ENCODE measurements around the gene ATG10.
"Not testable (repeated sequence)": the region's sequence is repeated elsewhere in the genome, so short reads cannot be mapped to it uniquely, and the experiment has no call there.

Gene ATG10

GRCh38 chr5:81971111-81971711 lies 612 bp upstream of the ATG10 start:
- no peak for DNase-seq
- no peaks in the 10 kb centered on the region for H3K27me3 ChIP-seq
- H3K36me3 ChIP-seq: no peaks in the 10 kb centered on the region
- TF ChIP-seq, protein P1, sequence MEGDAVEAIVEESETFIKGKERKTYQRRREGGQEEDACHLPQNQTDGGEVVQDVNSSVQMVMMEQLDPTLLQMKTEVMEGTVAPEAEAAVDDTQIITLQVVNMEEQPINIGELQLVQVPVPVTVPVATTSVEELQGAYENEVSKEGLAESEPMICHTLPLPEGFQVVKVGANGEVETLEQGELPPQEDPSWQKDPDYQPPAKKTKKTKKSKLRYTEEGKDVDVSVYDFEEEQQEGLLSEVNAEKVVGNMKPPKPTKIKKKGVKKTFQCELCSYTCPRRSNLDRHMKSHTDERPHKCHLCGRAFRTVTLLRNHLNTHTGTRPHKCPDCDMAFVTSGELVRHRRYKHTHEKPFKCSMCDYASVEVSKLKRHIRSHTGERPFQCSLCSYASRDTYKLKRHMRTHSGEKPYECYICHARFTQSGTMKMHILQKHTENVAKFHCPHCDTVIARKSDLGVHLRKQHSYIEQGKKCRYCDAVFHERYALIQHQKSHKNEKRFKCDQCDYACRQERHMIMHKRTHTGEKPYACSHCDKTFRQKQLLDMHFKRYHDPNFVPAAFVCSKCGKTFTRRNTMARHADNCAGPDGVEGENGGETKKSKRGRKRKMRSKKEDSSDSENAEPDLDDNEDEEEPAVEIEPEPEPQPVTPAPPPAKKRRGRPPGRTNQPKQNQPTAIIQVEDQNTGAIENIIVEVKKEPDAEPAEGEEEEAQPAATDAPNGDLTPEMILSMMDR (IDR thresholded peaks at IDR 0.05): no peak
- H3K27ac ChIP-seq: peak overlapping the region; percentile 97 to 98
- H3K4me3 ChIP-seq: peak overlapping the region; percentile 65 to 77
- intact Hi-C loops (cut with DNase I; ENCODE audit: low total_unique reads): loop anchor here (5.0 to 10.0 kb wide), 2 partner anchors 119 to 216 kb away; partner anchors contain the start of gene SSBP2
- H3K4me1 ChIP-seq: peaks cover 0 to 10% (median 5%) of the 10 kb centered on the region in 4 donors
- no peaks in the 10 kb centered on the region for H3K9me3 ChIP-seq

DNA sequence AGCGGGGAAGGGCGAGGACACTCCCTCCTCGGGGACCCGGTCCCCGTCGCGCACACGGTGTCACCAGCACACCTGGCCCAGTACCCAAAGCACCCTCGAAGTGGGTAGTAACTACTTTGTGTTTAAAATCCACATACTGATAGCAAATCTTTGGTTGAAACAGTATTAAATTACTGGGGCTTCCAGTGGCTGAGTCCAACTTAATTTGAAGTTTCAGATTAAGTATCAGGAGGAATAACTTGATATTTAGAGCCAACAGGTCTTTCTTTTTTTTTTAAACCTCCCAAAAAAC lies 615 bp downstream of the ATG10 start:
- peaks cover 0 to 10% (median 5%) of the 10 kb centered on the region in 4 donors for H3K4me1 ChIP-seq
- peak overlapping the region; percentile 65 to 77 for H3K4me3 ChIP-seq
- peaks cover 0 to 10% (median 0%) of the 10 kb centered on the region in 3 donors for H3K36me3 ChIP-seq
- H3K27me3 ChIP-seq: no peaks in the 10 kb centered on the region
- DNase-seq: no peak
- intact Hi-C loops (cut with DNase I; ENCODE audit: low total_unique reads): loop anchor here (5.0 to 10.0 kb wide), 2 partner anchors 120 to 218 kb away; partner anchors contain the start of gene SSBP2
- peak overlapping the region; percentile 97 to 98 for H3K27ac ChIP-seq
- TF ChIP-seq, protein P1 (IDR thresholded peaks at IDR 0.05): no peak
- no peaks in the 10 kb centered on the region for H3K9me3 ChIP-seq

GRCh38 chr5:81980160-81980559 lies 8.3 kb downstream of the ATG10 start:
- Histone ChIP-seq H3K36me3 (peaks cover 0 to 10% (median 0%) of the 10 kb centered on the region in 3 donors), H3K27me3 (no peaks in the 10 kb centered on the region), H3K4me1 (no peaks in the 10 kb centered on the region), H3K4me3 (no peak overlapping the region), H3K27ac (no peak overlapping the region), H3K9me3 (no peaks in the 10 kb centered on the region)
- no peak for DNase-seq
- intact Hi-C loops (cut with DNase I; ENCODE audit: low total_unique reads): no loop called here
- TF ChIP-seq, protein P1 (IDR thresholded peaks at IDR 0.05): no peak

DNA sequence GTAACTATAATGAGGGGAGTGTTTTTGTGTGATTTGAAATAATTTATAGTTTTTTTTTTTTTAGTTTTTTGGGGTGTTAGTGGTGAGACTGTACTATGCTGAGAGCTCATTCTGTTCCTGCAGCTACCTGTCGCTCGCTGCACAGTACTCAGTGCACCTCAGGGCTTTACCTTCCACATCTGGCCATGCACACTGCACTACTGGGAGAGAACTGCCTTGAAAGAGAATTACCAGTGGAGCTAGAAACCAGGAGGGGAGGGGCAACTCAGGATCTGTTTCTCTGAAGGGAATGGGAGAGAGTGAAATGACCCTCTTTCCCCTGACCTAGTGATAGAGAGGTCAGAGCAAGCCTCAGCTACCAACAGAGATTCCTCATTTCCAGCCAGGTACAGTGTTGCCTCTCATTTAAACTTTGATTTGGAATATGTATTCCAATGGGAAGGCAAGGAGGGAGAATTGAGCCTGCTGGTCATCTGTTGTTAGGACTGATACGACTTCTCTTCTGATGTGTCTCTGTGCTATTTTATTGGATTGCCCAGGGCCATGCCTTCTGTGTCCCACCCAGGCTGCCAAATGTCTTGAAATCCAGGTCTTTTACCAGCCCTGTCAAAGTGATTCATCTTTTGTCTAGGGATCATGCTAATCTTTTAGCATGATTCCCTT lies 8.9 kb downstream of the ATG10 start:
- intact Hi-C loops (cut with DNase I; ENCODE audit: low total_unique reads): no loop called here
- no peaks in the 10 kb centered on the region for H3K9me3 ChIP-seq
- TF ChIP-seq, protein P1 (IDR thresholded peaks at IDR 0.05): no peak
- H3K27me3 ChIP-seq: no peaks in the 10 kb centered on the region
- no peaks in the 10 kb centered on the region for H3K4me1 ChIP-seq
- peaks cover 0 to 10% (median 0%) of the 10 kb centered on the region in 3 donors for H3K36me3 ChIP-seq
- DNase-seq: no peak
- H3K4me3 ChIP-seq: no peak overlapping the region
- no peak overlapping the region for H3K27ac ChIP-seq

DNA sequence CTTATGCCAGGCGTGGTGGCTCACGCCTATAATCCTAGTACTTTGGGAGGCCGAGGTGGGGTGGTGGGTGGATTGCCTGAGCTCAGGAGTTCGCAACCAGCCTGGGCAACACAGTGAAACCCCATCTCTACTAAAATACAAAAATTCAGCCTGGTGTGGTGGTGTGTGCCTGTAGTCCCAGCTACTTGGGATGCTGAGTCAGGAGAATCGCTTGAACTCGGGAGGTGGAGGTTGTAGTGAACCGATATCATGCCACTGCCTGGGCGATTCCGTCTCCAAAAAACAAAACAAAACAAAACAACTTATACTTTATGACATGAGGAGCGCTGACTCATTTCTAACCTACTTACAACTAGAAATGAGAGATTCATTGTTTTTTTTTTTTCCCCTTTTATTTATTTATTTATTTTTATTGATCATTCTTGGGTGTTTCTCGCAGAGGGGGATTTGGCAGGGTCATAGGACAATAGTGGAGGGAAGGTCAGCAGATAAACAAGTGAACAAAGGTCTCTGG lies 10.4 kb downstream of the ATG10 start:
- H3K9me3 ChIP-seq; H3K36me3 ChIP-seq; DNase-seq; H3K4me3 ChIP-seq; H3K4me1 ChIP-seq; H3K27ac ChIP-seq; intact Hi-C loops (cut with DNase I; ENCODE audit: low total_unique reads); H3K27me3 ChIP-seq: not testable (repeated sequence)

GRCh38 chr5:81983148-81983547 lies 11.3 kb downstream of the ATG10 start:
- H3K9me3 ChIP-seq; H3K27me3 ChIP-seq; DNase-seq; H3K4me3 ChIP-seq; H3K4me1 ChIP-seq; intact Hi-C loops (cut with DNase I; ENCODE audit: low total_unique reads); H3K27ac ChIP-seq: not testable (repeated sequence)
- H3K36me3 ChIP-seq: peaks cover 2 to 16% (median 7%) of the 10 kb centered on the region in 3 donors

GRCh38 chr5:81983563-81983962 lies 11.7 kb downstream of the ATG10 start:
- H3K36me3 ChIP-seq: peaks cover 6 to 20% (median 12%) of the 10 kb centered on the region in 3 donors
- H3K9me3 ChIP-seq; H3K27me3 ChIP-seq; intact Hi-C loops (cut with DNase I; ENCODE audit: low total_unique reads); H3K27ac ChIP-seq; DNase-seq; H3K4me3 ChIP-seq; H3K4me1 ChIP-seq: not testable (repeated sequence)

Measured in tibial artery (tissue), 4 donors.